HG02610 (cell line): ENCODE results near the gene OSBPL10.
"Not testable (repeated sequence)": the region's sequence is repeated elsewhere in the genome, so short reads cannot be mapped to it uniquely, and the experiment has no call there.

Source experiments
- ATAC-seq: cut with Tn5 transposase; IDR thresholded peaks from one replicate; pipeline ENCODE4 v1.9.1; 2021; ENCODE audit warnings: mild to moderate bottlenecking, moderate library complexity; ENCODE audit not compliant: unreplicated experiment

The OSBPL10 gene

DNA sequence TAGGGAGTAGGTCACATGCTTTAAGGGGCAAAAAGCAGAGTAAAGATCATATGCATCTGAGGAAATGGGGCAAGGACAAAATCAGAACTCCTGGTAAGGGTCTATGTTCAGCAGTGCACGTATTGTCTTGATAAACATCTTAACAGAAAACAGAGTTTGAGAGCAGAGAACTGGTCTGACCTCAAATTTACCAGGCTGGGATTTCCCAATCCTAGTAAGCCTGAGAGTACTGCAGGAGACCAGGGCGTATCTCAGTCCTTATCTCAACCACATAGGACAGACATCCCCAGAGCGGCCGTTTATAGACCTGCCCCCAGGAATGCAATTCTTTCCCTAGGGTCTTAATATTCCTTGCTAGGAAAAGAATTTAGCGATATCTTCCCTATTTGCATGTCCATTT lies 14.0 kb upstream of the OSBPL10 start:
- not testable (repeated sequence) for ATAC-seq

DNA sequence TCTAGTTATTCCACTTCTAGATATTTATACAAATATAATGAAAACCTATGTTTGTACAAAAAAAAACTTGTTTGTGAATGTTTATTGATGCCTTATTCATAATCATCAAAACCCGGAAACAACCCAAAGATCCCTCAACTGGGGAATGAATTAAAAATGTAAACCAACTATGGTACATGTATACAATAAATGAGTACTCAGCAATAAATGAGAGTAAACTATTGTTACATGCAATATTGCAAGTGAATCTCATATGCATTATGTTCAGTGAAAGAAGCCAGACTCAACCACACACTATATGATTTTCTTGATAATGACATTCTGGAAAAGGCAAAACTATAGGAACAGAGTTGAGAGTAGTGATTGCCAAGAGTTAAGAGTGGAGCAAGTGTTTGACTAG lies 12.8 kb upstream of the OSBPL10 start:
- ATAC-seq, result no peak

GRCh38 chr3:31992995-31993394 lies 11.9 kb upstream of the OSBPL10 start:
- ATAC-seq, result not testable (repeated sequence)

DNA sequence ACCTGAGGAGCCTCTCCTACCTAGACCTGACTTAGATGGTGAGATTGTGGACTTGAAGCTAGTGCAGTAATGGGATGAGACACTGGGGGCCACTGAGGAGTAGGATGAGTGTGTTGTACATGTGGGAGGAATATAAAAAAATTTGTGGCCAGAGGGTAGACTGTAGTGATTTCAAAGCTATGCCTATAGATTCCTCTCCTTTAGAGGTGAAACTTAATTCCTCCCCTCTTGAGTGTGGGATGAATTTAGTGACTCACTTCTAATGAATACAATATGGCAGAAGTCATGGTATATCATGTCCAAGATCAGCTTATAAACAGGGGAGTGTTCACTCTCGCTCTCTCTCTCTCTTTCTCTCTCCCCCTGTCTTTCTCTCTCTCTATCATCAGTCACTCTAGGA lies 7.2 kb upstream of the OSBPL10 start:
- no peak for ATAC-seq

DNA sequence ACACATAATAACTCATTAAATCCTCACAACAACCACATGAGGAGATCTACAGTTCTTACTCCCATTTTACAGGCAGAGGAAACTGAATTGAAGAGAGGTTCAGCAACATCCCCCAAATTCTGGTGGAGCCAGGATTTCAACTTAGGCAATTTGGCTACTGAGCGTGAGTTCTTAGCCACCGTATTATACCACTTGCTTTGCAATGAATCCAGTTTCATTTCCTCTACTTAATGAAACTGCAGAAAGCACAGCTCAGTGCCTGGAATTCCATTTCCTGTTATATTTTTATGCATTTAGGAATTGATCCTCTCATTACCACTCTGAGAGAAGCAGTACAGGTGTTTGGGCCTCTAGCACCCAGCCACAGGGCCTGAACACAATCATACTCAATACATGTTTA lies 4.8 kb upstream of the OSBPL10 start:
- ATAC-seq, result no peak

DNA sequence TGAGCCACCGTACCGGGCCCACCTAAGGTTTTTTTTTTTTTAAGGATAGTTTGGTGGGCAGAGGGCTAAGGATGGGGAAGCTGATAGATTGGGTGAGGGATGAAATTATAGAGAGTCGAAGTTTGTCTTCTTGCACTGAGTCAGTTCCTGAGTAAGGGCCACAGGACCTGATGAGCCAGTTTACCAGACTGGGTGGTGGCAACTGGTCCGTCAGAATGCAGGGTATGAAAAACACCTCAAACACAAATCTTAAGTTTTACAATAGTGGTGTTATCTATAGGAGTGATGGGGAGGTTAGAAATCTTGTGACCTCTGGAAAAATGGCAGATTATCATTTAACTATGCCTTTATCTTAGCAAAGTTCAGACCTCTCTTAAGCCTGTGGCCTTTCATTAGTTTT lies 3.3 kb upstream of the OSBPL10 start:
- ATAC-seq, result no peak

DNA sequence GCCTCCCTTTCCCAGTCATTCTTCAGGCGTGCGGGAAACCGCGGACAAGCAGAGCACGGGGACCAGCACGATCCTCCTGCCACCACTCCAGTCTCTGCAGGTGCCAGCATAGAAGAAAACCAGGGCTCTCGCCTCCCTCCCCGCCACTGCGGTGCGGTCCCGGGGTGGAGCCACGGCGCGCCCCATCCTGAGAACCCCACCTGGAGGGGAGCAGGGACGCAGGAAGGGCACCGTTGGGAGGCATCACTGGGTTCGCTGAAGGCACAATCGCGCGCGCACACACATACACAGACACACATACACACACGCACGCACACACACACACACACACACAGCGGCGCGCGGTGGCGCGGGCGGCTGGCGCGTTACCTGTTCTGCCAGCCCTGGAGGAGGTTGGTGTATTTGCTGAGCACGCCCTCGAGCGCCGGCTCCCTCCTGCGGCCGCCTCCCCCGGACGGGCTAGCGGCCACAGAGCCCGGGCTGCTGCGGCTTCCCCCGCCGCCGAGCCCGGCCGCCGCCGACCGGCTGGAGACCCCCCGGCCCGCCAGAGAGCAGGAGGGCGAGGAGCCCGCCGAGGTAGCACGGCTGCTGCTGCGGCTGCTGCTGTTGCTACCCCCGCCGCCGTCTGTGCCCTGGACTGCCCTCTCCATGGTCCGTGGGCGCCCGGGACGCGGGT lies 394 bp downstream of the OSBPL10 start:
- no peak for ATAC-seq

DNA sequence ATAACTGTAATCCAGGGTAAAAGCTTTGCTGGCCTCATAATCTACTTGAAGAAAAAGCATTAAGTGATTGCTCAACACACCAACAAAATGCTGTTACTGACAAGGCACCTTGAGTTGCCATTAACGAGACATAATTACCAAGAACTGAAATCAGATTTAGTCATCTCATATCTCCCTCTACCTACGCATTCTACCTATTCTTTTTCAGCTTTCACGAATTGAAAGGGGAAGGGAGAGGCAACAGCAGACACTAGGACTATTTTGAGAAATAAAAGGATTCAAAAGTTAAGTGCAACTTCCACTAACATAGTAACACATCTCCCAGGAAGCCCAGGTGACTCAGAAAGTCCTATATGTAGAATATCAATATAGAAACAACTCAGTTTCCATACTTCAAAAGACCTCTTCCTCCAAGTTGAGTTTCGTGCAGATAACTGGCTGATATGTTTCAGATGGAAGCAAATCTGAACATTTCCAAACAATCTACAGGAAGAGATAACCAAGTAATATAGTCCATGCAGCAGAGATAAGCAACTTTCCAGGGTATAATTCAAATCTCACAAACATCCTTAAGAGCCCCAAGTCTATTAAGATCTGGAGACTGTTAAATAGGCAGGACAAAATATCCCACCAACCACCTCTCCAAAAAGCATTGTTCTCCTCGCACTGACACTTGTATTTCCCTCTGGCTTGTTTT lies 1.9 kb downstream of the OSBPL10 start:
- peak; percentile 69 for ATAC-seq

DNA sequence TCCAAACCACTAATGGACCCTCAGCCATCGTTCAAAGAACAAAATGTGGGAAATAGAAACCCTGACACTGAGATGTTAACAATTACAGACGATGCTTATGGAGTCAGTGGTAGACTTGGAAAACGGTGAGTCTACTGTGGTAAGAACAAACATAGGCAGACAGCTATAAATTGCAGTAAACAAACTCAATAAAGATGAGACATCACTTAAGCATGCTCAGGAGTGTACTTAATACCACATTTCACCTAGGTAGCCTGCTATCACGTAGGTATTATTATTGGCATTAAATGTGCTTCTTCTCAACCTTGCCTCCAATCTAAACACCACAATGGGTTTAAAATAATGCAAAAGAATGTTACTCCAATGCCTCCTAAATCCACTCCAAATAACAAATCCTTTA lies 2.5 kb downstream of the OSBPL10 start:
- ATAC-seq, result no peak

- ATAC-seq, result no peak
These were observed 3.3 kb downstream of the OSBPL10 start for GRCh38 chr3:31977736-31978135.

DNA sequence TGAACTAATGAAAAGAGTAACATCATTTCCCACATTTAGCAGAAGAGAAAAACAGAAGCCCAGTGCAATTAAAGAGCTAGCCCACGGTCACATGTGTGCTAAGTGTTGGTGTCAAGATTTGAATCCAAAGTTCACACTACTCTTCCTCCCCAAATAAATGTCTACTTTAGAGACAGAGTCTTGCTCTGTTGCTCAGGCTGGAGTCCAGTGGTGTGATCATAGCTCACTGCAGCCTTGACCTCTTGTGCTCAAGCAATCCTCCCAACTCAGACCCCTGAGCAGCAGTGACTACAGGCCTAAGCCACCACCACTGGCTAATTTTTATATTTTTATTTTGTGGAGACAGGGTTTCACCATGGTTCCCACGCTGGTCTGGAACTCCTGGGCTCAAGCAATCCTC lies 4.8 kb downstream of the OSBPL10 start:
- no peak for ATAC-seq

DNA sequence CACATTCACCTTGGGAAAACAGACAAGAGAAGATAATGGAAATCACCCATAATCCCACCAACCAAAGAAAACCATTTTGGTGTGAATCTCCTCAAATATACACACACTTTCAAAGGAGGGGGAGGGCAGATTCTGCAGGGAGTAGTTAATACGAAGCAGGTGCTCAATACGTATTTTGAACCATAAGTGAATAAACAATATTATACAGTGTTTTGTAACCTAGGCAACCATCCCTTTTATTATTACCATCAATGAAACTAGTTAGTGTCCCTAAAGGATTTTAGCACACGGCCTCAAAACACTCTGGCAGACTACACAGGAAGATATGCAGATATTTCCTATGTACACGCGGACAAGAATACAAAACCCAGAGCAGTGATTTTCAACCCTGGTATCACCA lies 6.1 kb downstream of the OSBPL10 start:
- ATAC-seq, result no peak

- ATAC-seq, result no peak
These were observed 6.6 kb downstream of the OSBPL10 start for GRCh38 chr3:31974471-31974870.

- ATAC-seq, result no peak
These were observed 7.2 kb downstream of the OSBPL10 start for GRCh38 chr3:31973837-31974236.

DNA sequence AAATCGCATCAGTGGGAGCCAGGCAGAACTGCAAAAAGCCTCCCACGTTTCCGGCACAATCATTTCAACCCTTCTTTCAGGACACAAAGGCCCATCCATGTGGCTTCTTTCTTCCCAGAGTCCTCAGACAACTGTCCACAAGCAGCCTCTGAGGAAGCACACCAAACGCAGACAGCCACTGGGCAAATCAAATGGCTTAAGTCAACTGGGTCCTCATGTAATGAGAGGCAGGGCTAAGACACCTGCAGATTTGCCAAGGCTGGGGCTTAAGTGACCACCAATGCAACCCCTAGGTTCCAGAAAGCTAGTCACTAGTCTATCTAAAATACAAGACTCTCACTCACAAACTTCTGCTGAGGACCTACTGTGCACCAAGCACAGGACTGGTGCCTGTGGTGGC lies 8.0 kb downstream of the OSBPL10 start:
- ATAC-seq, result no peak

- no peak for ATAC-seq
These were observed 9.5 kb downstream of the OSBPL10 start for GRCh38 chr3:31971607-31972006.

DNA sequence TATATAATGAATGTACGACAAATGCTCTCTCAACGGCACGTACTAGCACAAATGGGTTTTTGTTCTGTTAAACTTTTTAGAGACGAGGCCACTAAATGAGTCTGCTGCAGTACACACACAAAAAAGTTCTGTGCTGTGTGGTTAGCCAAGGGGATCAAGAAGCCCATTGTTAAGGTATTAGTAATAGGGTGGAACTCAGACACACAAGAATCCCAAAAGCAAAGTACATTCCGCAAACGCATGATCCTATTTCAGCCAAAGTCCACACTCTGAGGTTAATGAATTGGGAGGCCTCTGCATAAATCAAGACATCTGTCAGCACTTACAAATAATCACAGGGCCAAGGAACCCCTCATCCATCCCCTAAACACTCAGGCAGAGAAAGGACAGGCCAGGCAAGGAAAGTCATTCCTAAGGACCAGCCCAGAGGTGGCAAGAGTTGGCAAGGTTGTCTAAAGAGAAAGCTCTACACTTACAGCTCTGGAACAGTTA lies 12.1 kb downstream of the OSBPL10 start:
- no peak for ATAC-seq

- no peak for ATAC-seq
These were observed 12.6 kb downstream of the OSBPL10 start for GRCh38 chr3:31968369-31968926.

DNA sequence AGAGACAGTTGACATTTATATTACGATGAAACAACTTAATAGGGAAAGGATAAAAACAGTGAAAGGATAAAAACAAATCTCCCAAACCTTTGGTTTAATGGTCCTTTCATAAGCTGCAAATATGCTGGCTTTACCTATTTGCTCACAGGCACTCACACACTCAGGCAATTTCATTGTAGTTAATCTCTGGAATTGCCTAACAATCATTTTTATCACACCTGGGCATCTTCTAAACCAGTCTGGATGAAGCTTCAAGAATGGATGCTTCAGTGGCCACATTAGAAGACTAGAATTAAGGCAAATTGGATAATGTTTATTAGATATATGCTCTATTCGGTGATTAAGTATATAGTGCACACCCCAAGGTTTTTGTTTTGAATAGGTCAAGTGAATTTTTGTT lies 13.5 kb downstream of the OSBPL10 start:
- ATAC-seq, result no peak

GRCh38 chr3:31966978-31967591 lies 14.0 kb downstream of the OSBPL10 start:
- ATAC-seq, result no peak

DNA sequence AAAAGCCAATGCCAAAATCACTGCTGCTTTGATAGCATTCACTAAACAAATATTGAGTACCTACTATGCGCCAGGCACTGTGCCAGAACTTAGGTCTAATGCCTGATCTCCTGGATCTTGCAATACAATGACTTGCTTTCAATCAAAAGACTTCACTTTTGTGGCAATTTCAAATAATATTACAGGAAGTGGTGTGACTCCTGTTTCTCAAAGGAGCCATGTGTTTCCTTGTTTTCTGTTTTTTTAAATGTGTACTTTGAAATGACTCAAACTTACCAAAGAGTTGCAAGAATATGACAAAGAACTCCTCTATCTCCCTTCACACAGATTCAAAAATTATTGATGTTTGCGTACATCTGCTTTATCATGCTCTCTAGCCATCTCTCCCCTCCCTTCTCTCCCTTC lies 18.3 kb downstream of the OSBPL10 start:
- ATAC-seq, result no peak
